CD1c-positive myeloid dendritic cell (primary cell): ENCODE measurements around the gene MYT1.
"Not testable (repeated sequence)": the region's sequence is repeated elsewhere in the genome, so short reads cannot be mapped to it uniquely, and the experiment has no call there.

Experiments
- DNase-seq: peaks from one replicate; pipeline ENCODE4 v3.0.0-alpha.2; 2016; ENCODE audit errors: extremely low spot score

MYT1 gene

GRCh38 chr20:64269604-64270411 lies 105.6 kb downstream of the MYT1 start:
- DNase-seq, result no peak

GRCh38 chr20:64271636-64272035 lies 107.4 kb downstream of the MYT1 start:
- no peak for DNase-seq

- no peak for DNase-seq
Observed at GRCh38 chr20:64273109-64273508, 108.9 kb downstream of the MYT1 start.

GRCh38 chr20:64276817-64277216 lies 112.6 kb downstream of the MYT1 start:
- no peak for DNase-seq

GRCh38 chr20:64277571-64278316 lies 113.5 kb downstream of the MYT1 start:
- no peak for DNase-seq

- DNase-seq, result no peak
Observed at GRCh38 chr20:64278317-64278681, 114.0 kb downstream of the MYT1 start.

GRCh38 chr20:64279826-64280459 lies 115.7 kb downstream of the MYT1 start:
- DNase-seq, result no peak

GRCh38 chr20:64280460-64280843 lies 116.2 kb downstream of the MYT1 start:
- no peak for DNase-seq

- no peak for DNase-seq
Observed at GRCh38 chr20:64283646-64284045, 119.4 kb downstream of the MYT1 start.

- peak; percentile 76 for DNase-seq
Observed at GRCh38 chr20:64285579-64286446, 121.6 kb downstream of the MYT1 start.

- not testable (repeated sequence) for DNase-seq
Observed at GRCh38 chr20:64286447-64287263, 122.4 kb downstream of the MYT1 start.

- not testable (repeated sequence) for DNase-seq
Observed at GRCh38 chr20:64287264-64287590, 123.0 kb downstream of the MYT1 start.
